HG03354 (cell line): ENCODE data around the gene C3orf85.
"Not testable (repeated sequence)": the region's sequence is repeated elsewhere in the genome, so short reads cannot be mapped to it uniquely, and the experiment has no call there.

Experiments
- ATAC-seq: cut with Tn5 transposase; IDR thresholded peaks from one replicate; pipeline ENCODE4 v1.9.1; 2021; ENCODE audit warnings: mild to moderate bottlenecking; ENCODE audit not compliant: unreplicated experiment, poor library complexity, severe bottlenecking

C3orf85 gene

GRCh38 chr3:109136523-109136922 is at the start of gene C3orf85:
Gene C3orf85, plus strand, starts transcription at chr3:109136719. Its CDS starts 129 bp downstream, at chr3:109136848.
- no peak for ATAC-seq

GRCh38 chr3:109089265-109089664 is 47.3 kb upstream of the C3orf85 start:
- ATAC-seq: no peak

GRCh38 chr3:109091846-109092245 is 44.7 kb upstream of the C3orf85 start:
- ATAC-seq: no peak

GRCh38 chr3:109093561-109093960 is 43.0 kb upstream of the C3orf85 start:
- no peak for ATAC-seq

- no peak for ATAC-seq
Measured at GRCh38 chr3:109095166-109095565, 41.4 kb upstream of the C3orf85 start.

GRCh38 chr3:109098079-109098644 is 38.4 kb upstream of the C3orf85 start:
- peak; percentile 62 for ATAC-seq

GRCh38 chr3:109109574-109109973 is 26.9 kb upstream of the C3orf85 start:
- no peak for ATAC-seq

GRCh38 chr3:109112946-109113760 is 23.4 kb upstream of the C3orf85 start:
- ATAC-seq: no peak

GRCh38 chr3:109114746-109115145 is 21.8 kb upstream of the C3orf85 start:
- ATAC-seq: no peak

- no peak for ATAC-seq
Measured at GRCh38 chr3:109115451-109115850, 21.1 kb upstream of the C3orf85 start.

GRCh38 chr3:109116031-109116430 is 20.5 kb upstream of the C3orf85 start:
- no peak for ATAC-seq

- ATAC-seq: no peak
Measured at GRCh38 chr3:109117939-109118338, 18.6 kb upstream of the C3orf85 start, which contains the start of gene MORC1. Gene MORC1, minus strand, starts transcription at chr3:109118134. Its CDS starts 75 bp downstream, at chr3:109118059.

- no peak for ATAC-seq
Measured at GRCh38 chr3:109118584-109118983, 17.9 kb upstream of the C3orf85 start.

GRCh38 chr3:109122690-109123089 is 13.8 kb upstream of the C3orf85 start:
- no peak for ATAC-seq

- ATAC-seq: no peak
Measured at GRCh38 chr3:109125902-109126301, 10.6 kb upstream of the C3orf85 start.

- ATAC-seq: no peak
Measured at GRCh38 chr3:109127553-109127952, 9.0 kb upstream of the C3orf85 start.

GRCh38 chr3:109131276-109131675 is 5.2 kb upstream of the C3orf85 start:
- no peak for ATAC-seq

- ATAC-seq: no peak
Measured at GRCh38 chr3:109132801-109133473, 3.6 kb upstream of the C3orf85 start.

GRCh38 chr3:109133474-109133816 is 3.1 kb upstream of the C3orf85 start:
- not testable (repeated sequence) for ATAC-seq

- no peak for ATAC-seq
Measured at GRCh38 chr3:109137761-109138160, 1.2 kb downstream of the C3orf85 start.

- ATAC-seq: no peak
Measured at GRCh38 chr3:109140318-109140717, 3.8 kb downstream of the C3orf85 start.
